Esophagus squamous epithelium (tissue), 4 donors: Measurements from ENCODE around the gene LNPK.

ENCODE experiments used
- POLR2A ChIP-seq, 4 donors: fragments of 450-650 bp; IDR thresholded peaks; one replicate each; pipeline ENCODE4 v1.6.1; 2017; ENCODE audit warnings: antibody characterized with exemption in 4 of 4, mild to moderate bottlenecking in 4 of 4, moderate library complexity in 3 of 4
- TF ChIP-seq, protein P1 (sequence below), 6 experiments: fragments of 450-650 bp in 4 of 6; fragments of 200-600 bp in 2 of 6; sonication (generic) in 2 of 6; IDR thresholded peaks; one replicate each; pipeline ENCODE4 v1.5.1; 2016 to 2019; ENCODE audit warnings: antibody characterized with exemption in 6 of 6, mild to moderate bottlenecking in 4 of 6, moderate library complexity in 4 of 6

DNA sequence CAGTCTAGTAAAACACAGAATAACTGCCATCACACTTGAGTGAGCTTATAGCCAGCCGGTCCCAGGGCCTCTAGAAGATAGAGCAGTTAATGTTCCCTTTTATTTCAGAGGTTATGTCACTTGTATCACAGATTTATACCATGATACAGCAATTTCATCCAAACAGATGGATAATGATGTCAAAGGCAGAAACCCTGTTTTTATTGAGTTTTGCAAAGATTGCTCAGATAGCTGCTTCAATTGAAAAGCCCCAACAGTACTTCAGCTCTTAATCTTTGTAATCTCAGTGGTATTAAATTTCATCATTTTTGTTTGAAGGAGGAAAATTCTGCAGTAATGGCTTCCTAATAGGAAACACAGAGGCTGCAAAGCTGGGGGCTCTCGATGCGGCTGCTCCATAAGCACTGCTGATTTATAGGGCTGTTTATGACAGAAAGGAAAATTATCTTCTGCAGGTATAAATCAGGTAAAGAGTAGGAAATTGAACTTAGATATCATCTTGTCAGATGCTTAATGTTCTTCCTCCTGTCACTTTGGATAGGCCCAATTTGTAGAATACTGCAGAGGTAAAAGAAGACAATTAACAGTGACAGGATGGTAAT, 112.3 kb downstream of the LNPK start:
- TF ChIP-seq, protein P1, sequence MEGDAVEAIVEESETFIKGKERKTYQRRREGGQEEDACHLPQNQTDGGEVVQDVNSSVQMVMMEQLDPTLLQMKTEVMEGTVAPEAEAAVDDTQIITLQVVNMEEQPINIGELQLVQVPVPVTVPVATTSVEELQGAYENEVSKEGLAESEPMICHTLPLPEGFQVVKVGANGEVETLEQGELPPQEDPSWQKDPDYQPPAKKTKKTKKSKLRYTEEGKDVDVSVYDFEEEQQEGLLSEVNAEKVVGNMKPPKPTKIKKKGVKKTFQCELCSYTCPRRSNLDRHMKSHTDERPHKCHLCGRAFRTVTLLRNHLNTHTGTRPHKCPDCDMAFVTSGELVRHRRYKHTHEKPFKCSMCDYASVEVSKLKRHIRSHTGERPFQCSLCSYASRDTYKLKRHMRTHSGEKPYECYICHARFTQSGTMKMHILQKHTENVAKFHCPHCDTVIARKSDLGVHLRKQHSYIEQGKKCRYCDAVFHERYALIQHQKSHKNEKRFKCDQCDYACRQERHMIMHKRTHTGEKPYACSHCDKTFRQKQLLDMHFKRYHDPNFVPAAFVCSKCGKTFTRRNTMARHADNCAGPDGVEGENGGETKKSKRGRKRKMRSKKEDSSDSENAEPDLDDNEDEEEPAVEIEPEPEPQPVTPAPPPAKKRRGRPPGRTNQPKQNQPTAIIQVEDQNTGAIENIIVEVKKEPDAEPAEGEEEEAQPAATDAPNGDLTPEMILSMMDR (IDR thresholded peaks at IDR 0.05): no peak
- no peak for TF ChIP-seq POLR2A (IDR thresholded peaks at IDR 0.05)
